Measurements from ENCODE around the gene NKX2-2. TPM values are rescaled to one million over a fixed set of nuclear protein-coding genes. Genes with fewer than 3 reads are reported as not detected.

The NKX2-2 gene
- total and polyA plus RNA-seq, 2 donors (not counting 3 experiments of a cell fraction or from before 2014, with no cell fraction given), result not detected

Other genes starting within 250 kb of the NKX2-2 start
- gene XRN2, start 210.7 kb downstream of the NKX2-2 start, total RNA-seq, result 62.5 and 66.6 TPM in 2 replicates
- 25.4 and 32.3 TPM in 2 replicates for gene XRN2, start 210.7 kb downstream of the NKX2-2 start, polyA plus RNA-seq
- not detected in 2 replicates for gene NKX2-4, start 116.5 kb downstream of the NKX2-2 start, total RNA-seq
- gene NKX2-4, start 116.5 kb downstream of the NKX2-2 start, polyA plus RNA-seq, result not detected in 2 replicates
- not detected in 2 replicates for gene PAX1, start 191.6 kb upstream of the NKX2-2 start, total RNA-seq
- not detected in 2 replicates for gene PAX1, start 191.6 kb upstream of the NKX2-2 start, polyA plus RNA-seq